ENCODE results near the gene PSMA5.
"Not testable (repeated sequence)": the region's sequence is repeated elsewhere in the genome, so short reads cannot be mapped to it uniquely, and the experiment has no call there.

The PSMA5 gene
- total RNA-seq, result 68.7 to 277 (median 104) reads per million in 3 experiments

GRCh38 chr1:109426281-109427170 lies at the start of gene PSMA5:
PSMA5 (minus strand) TSS chr1:109426448; CDS start chr1:109426330, 118 bp downstream.
- peak; percentile 96 for DNase-seq

GRCh38 chr1:109475261-109475660 lies 49.0 kb upstream of the PSMA5 start:
- no peak for DNase-seq

GRCh38 chr1:109474697-109475096 lies 48.4 kb upstream of the PSMA5 start:
- DNase-seq, result no peak

- DNase-seq, result not testable (repeated sequence)
Observed at GRCh38 chr1:109473284-109474057, 47.2 kb upstream of the PSMA5 start.

GRCh38 chr1:109472779-109473178 lies 46.5 kb upstream of the PSMA5 start:
- no peak for DNase-seq

GRCh38 chr1:109470245-109470644 lies 44.0 kb upstream of the PSMA5 start:
- no peak for DNase-seq

GRCh38 chr1:109468903-109469302 lies 42.7 kb upstream of the PSMA5 start:
- no peak for DNase-seq

GRCh38 chr1:109468061-109468460 lies 41.8 kb upstream of the PSMA5 start:
- DNase-seq, result no peak

- no peak for DNase-seq
Observed at GRCh38 chr1:109467301-109467777, 41.1 kb upstream of the PSMA5 start.

- no peak for DNase-seq
Observed at GRCh38 chr1:109466452-109467300, 40.4 kb upstream of the PSMA5 start, which contains the start of gene SYPL2. SYPL2 (plus strand) TSS chr1:109466546; CDS start chr1:109466844, 298 bp downstream.

- no peak for DNase-seq
Observed at GRCh38 chr1:109466125-109466451, 39.8 kb upstream of the PSMA5 start.

GRCh38 chr1:109457819-109458218 lies 31.6 kb upstream of the PSMA5 start:
- no peak for DNase-seq

GRCh38 chr1:109454497-109455133 lies 28.4 kb upstream of the PSMA5 start:
- DNase-seq, result no peak

GRCh38 chr1:109447524-109447923 lies 21.3 kb upstream of the PSMA5 start:
- no peak for DNase-seq

GRCh38 chr1:109445949-109446695 lies 19.9 kb upstream of the PSMA5 start:
- DNase-seq, result not testable (repeated sequence)

- DNase-seq, result no peak
Observed at GRCh38 chr1:109444346-109444745, 18.1 kb upstream of the PSMA5 start.

- DNase-seq, result no peak
Observed at GRCh38 chr1:109443476-109443875, 17.2 kb upstream of the PSMA5 start.

- no peak for DNase-seq
Observed at GRCh38 chr1:109441069-109441468, 14.8 kb upstream of the PSMA5 start.

GRCh38 chr1:109438798-109439297 lies 12.6 kb upstream of the PSMA5 start:
- no peak for DNase-seq

- no peak for DNase-seq
Observed at GRCh38 chr1:109434484-109434883, 8.2 kb upstream of the PSMA5 start.

GRCh38 chr1:109433322-109433721 lies 7.1 kb upstream of the PSMA5 start:
- DNase-seq, result no peak
